ENCODE measurements around the gene MAP2K2.

MAP2K2 gene

GRCh38 chr19:4043966-4044715 lies 79.8 kb downstream of the MAP2K2 start:
- no peak for DNase-seq (ENCODE audit: low read depth)

GRCh38 chr19:4043401-4043800 lies 80.5 kb downstream of the MAP2K2 start:
- no peak for DNase-seq (ENCODE audit: low read depth)

GRCh38 chr19:4042731-4043082 lies 81.2 kb downstream of the MAP2K2 start:
- DNase-seq (ENCODE audit: low read depth): no peak

GRCh38 chr19:4042064-4042730 lies 81.7 kb downstream of the MAP2K2 start:
- no peak for DNase-seq (ENCODE audit: low read depth)
